AG09319 (cell line): ENCODE data around the gene DESI2.
A peak's percentile ranks its signal among the peaks of the same experiment; 100 is the strongest.
"Not testable (repeated sequence)": the region's sequence is repeated elsewhere in the genome, so short reads cannot be mapped to it uniquely, and the experiment has no call there.

Experiments
- DNase-seq: peaks from one replicate; pipeline ENCODE4 v3.0.0-alpha.2; 2010; ENCODE audit warnings: low read depth; ENCODE audit errors: extremely low read depth
- TF ChIP-seq, protein P1 (sequence below): IDR thresholded peaks from 2 replicates; pipeline ENCODE4 v1.5.1; 2011; ENCODE audit warnings: low read depth, mild to moderate bottlenecking, inconsistent platforms, low read length, moderate library complexity

Gene DESI2

DNA sequence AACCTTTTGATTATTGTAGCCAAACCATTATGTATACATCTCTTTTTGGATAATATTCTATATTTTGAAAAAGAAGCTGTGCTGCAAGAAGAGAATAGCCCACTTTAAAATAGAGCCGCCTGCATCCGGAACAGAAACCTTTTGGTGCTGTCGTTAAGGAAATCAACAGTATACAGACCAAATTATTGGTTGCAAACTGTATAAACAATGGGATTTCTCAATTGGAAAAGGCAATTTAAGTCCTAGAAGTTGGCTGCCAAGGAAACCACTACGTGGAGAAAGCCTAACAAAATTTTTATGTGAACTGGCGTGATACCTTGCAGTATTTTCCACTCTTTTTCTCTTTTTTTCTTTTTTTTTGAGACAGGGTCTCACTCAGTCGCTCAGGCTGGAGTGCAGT, 25.8 kb downstream of the DESI2 start:
- peak; percentile 35 for DNase-seq
- TF ChIP-seq, protein P1, sequence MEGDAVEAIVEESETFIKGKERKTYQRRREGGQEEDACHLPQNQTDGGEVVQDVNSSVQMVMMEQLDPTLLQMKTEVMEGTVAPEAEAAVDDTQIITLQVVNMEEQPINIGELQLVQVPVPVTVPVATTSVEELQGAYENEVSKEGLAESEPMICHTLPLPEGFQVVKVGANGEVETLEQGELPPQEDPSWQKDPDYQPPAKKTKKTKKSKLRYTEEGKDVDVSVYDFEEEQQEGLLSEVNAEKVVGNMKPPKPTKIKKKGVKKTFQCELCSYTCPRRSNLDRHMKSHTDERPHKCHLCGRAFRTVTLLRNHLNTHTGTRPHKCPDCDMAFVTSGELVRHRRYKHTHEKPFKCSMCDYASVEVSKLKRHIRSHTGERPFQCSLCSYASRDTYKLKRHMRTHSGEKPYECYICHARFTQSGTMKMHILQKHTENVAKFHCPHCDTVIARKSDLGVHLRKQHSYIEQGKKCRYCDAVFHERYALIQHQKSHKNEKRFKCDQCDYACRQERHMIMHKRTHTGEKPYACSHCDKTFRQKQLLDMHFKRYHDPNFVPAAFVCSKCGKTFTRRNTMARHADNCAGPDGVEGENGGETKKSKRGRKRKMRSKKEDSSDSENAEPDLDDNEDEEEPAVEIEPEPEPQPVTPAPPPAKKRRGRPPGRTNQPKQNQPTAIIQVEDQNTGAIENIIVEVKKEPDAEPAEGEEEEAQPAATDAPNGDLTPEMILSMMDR: no peak

- DNase-seq: no peak
- TF ChIP-seq, protein P1: no peak
Observed at GRCh38 chr1:244680667-244681066, 27.7 kb downstream of the DESI2 start.

DNA sequence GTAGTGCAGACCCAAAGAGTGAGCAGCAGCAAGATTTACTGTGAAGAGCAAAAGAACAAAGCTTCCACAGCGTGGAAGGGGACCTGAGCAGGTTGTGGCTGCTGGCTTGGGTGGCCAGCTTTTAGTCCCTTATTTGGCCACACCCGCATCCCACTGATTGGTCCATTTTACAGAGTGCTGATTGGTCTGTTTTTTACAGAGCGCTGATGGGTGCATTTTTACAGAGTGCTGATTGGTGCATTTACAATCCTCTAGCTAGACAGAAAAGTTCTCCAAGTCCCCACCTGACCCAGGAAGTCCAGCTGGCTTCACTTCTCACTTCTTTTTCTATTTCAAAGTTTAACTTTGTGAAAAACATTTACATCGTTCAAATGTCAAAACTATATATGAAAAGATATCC, 29.2 kb downstream of the DESI2 start:
- DNase-seq: not testable (repeated sequence)

DNA sequence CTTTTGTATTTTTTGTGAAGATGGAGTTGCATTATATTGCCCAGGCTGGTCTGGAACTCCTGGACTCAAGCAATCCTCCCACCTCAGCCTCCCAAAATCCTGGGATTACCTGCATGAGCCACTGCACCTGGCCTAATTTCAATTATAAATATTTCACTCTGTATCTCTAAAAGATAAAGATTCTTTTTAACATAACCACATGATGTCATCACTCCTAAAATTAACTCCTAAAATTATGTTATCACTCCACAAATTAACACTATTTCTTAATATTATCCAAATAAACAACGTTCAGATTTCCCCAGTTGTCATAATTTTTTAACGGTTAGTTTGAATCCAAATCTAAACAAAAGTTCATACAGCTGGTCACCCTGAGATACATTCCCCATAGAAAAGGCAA, 43.0 kb downstream of the DESI2 start:
- TF ChIP-seq, protein P1: no peak
- DNase-seq: no peak

DNA sequence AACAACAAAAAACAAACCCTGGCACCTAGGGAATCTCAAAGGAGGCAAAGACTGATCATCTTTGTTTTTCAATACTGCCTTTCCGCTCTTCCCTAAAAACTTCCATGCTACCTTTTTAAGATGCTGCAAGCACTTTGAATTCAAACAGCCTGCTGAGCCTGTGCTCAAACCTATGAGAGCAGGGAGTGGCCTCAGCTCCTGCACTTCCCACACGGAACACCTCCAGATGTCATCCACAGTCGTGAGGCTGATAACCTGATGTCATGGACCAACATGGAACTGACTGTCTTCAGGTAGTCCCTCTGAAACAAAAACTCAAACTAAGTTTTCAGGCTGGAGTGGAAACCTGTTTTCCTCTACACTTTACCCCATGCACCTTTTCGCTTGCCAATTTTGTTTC, 46.8 kb downstream of the DESI2 start:
- no peak for DNase-seq
- TF ChIP-seq, protein P1: no peak

- DNase-seq: no peak
- TF ChIP-seq, protein P1: no peak
Observed at GRCh38 chr1:244700808-244701207, 47.9 kb downstream of the DESI2 start.

- no peak for DNase-seq
- TF ChIP-seq, protein P1: no peak
Observed at GRCh38 chr1:244702620-244703019, 49.7 kb downstream of the DESI2 start.

DNA sequence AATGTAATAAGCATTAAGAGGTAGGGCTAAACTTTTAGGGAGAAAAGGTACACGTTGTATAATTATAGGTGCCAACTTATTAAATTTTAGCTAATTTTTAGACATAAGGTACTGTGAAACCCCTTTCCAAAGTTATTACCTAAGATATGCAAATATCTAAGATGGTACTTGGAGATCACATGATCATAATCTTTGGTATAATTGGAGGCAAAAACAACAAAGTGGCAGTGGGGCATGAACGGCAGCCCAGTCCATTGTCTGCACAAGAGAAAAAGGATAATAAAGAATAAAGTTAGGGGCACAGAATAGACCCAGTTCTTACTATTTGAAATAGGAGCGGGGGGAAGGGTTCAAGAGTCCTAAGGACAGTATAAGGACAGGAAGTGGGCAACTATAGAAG, 51.2 kb downstream of the DESI2 start:
- DNase-seq: no peak
- TF ChIP-seq, protein P1: no peak
